ENCODE data around the gene MRPL28. TPM values are rescaled to one million over a fixed set of nuclear protein-coding genes. Genes with fewer than 3 reads are reported as not detected.

Gene MRPL28
- total RNA-seq, 4 donors from 2014 or later = 37.3 to 59.9 (median 47.5) TPM

DNA sequence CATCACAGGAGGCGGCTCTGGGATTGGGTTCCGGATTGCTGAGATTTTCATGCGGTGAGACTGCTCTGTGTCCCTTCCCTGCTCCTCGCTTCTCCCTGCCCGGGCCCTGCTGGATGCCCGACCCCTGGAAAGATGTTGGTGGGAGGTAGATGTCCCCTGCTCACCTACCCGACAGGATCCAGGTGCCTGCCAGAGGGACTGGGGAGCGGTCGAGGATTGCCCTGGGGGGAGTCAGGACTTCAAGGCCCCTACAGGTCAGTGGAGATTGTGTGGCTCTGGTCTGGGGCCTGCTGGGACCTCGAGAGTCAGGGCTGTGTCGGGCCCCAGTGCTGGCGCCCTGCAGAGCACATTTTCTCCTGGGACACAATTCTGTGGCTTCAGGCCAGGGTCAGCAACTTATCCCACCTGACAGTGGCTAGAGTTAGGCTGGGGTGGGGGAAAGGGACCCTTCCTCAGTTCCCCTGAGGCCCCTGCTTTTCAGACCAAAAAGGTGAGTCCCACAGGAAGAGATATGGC is 34.7 kb upstream of the MRPL28 start:
- TF ChIP-seq, protein P1, sequence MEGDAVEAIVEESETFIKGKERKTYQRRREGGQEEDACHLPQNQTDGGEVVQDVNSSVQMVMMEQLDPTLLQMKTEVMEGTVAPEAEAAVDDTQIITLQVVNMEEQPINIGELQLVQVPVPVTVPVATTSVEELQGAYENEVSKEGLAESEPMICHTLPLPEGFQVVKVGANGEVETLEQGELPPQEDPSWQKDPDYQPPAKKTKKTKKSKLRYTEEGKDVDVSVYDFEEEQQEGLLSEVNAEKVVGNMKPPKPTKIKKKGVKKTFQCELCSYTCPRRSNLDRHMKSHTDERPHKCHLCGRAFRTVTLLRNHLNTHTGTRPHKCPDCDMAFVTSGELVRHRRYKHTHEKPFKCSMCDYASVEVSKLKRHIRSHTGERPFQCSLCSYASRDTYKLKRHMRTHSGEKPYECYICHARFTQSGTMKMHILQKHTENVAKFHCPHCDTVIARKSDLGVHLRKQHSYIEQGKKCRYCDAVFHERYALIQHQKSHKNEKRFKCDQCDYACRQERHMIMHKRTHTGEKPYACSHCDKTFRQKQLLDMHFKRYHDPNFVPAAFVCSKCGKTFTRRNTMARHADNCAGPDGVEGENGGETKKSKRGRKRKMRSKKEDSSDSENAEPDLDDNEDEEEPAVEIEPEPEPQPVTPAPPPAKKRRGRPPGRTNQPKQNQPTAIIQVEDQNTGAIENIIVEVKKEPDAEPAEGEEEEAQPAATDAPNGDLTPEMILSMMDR (IDR thresholded peaks at IDR 0.05; ENCODE audit: low read depth) = no peak

DNA sequence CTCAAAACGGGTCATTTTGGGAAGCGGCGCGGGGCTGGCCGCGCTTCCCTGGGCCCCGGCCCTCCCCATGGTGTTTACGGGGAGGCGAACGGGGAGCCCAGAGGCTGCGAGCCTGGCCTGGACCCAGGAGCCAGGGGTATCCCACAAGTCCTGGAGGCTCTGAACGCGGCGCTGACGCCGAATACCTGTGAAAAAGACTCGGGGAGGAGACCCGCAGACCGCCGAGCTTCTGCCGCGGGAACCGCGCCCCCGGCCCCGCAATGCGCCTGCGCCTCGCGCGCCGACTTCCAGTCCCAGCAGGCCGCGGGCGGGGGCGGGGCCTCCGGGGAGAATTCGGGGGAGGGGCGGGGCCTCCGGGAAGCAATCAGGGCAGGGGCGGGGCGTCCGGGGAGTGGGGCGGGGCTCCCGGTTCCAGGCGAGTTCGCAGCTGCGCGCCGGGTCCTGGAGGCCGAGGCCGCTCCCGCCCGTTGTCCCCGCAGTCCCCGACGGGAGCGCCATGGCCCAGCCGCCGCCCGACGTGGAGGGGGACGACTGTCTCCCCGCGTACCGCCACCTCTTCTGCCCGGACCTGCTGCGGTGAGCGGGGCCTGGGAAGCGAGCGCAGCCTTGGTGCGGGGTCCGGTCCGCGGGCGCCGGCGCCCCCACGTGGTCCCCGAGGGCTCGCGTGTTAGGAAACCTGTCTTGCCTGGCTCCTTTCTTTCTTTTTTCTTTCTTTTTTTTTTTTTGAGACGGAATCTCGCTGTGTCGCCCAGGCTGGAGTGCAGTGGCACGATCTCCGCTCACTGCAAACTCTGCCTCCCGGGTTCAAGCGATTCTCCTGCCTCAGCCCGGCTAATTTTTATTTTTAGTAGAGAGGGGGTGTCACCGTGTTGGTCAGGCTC is 31.4 kb upstream of the MRPL28 start, which contains the start of gene DECR2:
Gene DECR2, plus strand, starts transcription at position 418 of the 881 bp plus-strand sequence. Its CDS starts 79 bp downstream, at position 497.
- TF ChIP-seq, protein P1 (IDR thresholded peaks at IDR 0.05; ENCODE audit: low read depth) = no peak

DNA sequence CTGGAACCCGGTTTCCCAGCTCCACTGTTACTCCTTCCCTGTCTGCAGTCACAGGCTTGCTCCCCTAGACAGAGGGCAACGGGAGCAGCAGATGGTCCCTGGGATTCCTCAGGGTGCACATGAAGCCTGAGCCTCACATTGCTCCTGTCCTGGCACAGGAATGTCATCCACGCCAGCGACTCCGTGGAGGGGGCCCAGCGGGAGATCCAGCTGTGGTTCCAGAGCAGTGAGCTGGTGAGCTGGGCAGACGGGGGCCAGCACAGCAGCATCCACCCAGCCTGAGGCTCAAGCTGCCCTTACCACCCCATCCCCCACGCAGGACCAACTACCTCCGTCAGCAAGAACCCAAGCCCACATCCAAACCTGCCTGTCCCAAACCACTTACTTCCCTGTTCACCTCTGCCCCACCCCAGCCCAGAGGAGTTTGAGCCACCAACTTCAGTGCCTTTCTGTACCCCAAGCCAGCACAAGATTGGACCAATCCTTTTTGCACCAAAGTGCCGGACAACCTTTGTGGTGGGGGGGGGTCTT is 29.8 kb upstream of the MRPL28 start:
- TF ChIP-seq, protein P1 (IDR thresholded peaks at IDR 0.05; ENCODE audit: low read depth) = no peak

DNA sequence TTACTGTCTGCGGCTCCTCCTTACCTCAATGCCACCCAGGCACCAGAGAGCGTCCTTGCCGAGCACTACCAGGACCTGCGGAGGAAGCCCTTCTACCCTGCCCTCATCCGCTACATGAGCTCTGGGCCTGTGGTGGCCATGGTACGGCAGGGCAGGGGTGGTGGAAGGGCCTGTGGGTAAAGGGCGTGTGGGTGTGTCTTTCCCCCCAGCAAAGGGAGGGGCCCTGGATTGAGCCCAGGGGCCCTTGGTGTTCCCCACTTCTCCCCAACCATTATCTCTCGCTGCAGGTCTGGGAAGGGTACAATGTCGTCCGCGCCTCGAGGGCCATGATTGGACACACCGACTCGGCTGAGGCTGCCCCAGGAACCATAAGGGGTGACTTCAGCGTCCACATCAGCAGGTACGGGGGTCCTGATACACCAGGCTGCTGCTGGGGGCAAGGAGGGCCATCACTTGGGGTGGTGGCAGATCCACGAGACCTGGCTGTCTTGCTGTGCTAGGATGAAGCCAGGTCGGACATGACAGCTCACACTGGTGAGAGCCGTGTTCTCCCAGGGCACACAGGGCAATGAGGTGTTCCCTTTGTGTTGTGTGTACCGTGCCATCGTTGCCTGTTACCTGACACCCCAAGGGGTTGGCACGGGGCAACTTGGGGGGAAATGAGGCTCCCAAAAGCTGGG is 29.1 kb upstream of the MRPL28 start:
- TF ChIP-seq, protein P1 (IDR thresholded peaks at IDR 0.05; ENCODE audit: low read depth) = no peak

DNA sequence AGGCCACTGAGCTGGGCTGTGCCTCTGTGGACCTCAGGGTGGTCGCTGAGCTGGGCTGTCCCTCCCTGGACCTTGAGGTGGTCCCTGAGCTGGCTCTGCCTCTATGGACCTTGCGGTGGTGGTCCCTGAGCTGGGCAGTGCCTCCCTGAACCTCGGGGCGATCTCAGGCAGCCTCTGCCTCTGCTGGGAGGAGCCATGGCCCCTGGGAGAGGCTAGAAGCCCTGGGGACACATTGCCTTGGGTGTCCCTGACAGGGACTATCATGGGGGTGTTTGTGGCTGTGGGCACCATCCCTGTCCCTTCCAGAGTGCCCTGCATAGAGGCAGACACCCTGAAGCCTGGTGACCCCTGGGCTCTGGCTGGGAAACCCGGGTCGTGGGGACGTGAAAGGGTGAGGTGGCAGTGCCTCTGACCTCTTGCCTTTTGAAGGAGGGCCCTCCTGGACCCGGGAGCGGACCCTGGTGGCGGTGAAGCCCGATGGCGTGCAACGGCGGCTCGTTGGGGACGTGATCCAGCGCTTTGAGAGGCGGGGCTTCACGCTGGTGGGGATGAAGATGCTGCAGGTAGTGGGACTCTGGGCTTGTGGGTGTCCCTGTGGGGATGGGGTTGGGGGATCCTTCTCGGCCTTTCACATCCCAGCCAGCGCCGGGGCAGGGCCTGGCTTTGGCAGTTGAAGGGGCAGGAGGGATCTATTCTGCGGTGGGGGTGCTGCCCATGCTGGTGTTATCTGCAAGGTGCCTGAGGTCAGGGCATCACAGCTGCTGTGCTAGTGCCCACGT is 28.4 kb upstream of the MRPL28 start:
- TF ChIP-seq, protein P1 (IDR thresholded peaks at IDR 0.05; ENCODE audit: low read depth) = no peak

DNA sequence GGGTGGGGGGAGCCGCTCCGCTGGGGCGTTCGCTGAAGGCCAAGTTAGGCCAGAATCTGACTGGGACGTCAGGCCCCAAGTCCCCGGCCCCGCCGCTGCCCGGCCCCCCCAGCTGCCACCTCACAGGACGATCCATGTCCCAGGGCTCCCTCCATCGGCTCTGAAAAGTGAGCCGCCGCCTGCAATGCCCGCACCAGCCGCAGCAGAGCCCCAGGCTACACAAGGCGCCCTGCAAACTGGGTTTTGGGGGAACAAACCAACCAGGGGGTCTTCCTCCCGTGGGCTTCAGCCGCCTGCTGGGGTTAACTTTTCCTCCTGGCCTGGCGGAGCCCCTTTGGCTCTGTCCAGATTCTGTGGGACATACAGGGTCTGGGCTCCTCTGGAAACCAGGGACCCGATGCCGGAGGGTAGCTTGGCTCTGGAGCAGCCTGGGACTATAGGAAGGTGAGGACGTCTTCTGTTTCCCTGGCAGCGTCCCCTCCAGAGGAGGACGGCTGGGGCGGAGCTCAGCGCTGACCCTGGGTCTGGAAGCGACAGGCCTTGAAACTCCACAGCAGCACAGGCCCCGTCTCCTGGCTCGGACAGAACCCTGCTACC is 27.5 kb upstream of the MRPL28 start:
- TF ChIP-seq, protein P1 (IDR thresholded peaks at IDR 0.05; ENCODE audit: low read depth) = no peak

Measured in subcutaneous adipose tissue (tissue), 4 donors.